HEK293 (cell line): ENCODE results near the gene AFF1.

Source experiments
- CTCF ChIP-seq: fragments of 450-650 bp; formaldehyde crosslinking; IDR thresholded peaks from 2 replicates; pipeline ENCODE4 v1.5.1; 2016; ENCODE audit warnings: missing biosample characterization, missing genetic modification characterization
- MYNN ChIP-seq: fragments of 450-650 bp; formaldehyde crosslinking; IDR thresholded peaks from 2 replicates; pipeline ENCODE4 v1.5.1; 2016; ENCODE audit warnings: missing biosample characterization, missing genetic modification characterization, borderline replicate concordance
- PRDM2 ChIP-seq: fragments of 450-650 bp; formaldehyde crosslinking; IDR thresholded peaks from 2 replicates; pipeline ENCODE4 v1.5.1; 2016; ENCODE audit warnings: missing biosample characterization, missing genetic modification characterization, borderline replicate concordance
- ZBTB20 ChIP-seq: fragments of 450-650 bp; formaldehyde crosslinking; IDR thresholded peaks from 2 replicates; pipeline ENCODE4 v1.5.1; 2016; ENCODE audit warnings: missing biosample characterization, missing genetic modification characterization
- ZNF10 ChIP-seq: fragments of 450-650 bp; formaldehyde crosslinking; IDR thresholded peaks from 2 replicates; pipeline ENCODE4 v1.5.1; 2017; ENCODE audit warnings: missing biosample characterization, missing genetic modification characterization
- ZNF16 ChIP-seq: fragments of 450-650 bp; formaldehyde crosslinking; IDR thresholded peaks from 2 replicates; pipeline ENCODE4 v1.5.1; 2016; ENCODE audit warnings: low read depth, missing biosample characterization, missing genetic modification characterization
- ZNF202 ChIP-seq: fragments of 450-650 bp; formaldehyde crosslinking; IDR thresholded peaks from 2 replicates; pipeline ENCODE4 v1.5.1; 2016; ENCODE audit warnings: missing biosample characterization, missing genetic modification characterization, borderline replicate concordance
- ZNF274 ChIP-seq, 2 experiments: fragments of 200-500 bp in 1 of 2; fragments of 450-650 bp in 1 of 2; sonication (Bioruptor generic) in 1 of 2; formaldehyde crosslinking in 1 of 2; IDR thresholded peaks; 2 replicates each; pipeline versions ENCODE4 v1.5.1 to v1.6.1; 2014 to 2016; ENCODE audit warnings: borderline replicate concordance in 1 of 2, inconsistent platforms in 1 of 2, low read length in 1 of 2, missing biosample characterization in 1 of 2, missing genetic modification characterization in 1 of 2
- ZNF558 ChIP-seq: fragments of 450-650 bp; formaldehyde crosslinking; IDR thresholded peaks from 2 replicates; pipeline ENCODE4 v1.5.1; 2016; ENCODE audit warnings: missing biosample characterization, missing genetic modification characterization
- ZSCAN16 ChIP-seq: fragments of 450-650 bp; formaldehyde crosslinking; IDR thresholded peaks from 2 replicates; pipeline ENCODE4 v1.5.1; 2016; ENCODE audit warnings: missing biosample characterization, missing genetic modification characterization
- TF ChIP-seq, protein P1 (sequence below): IDR thresholded peaks from 2 replicates; pipeline ENCODE4 v1.6.1; 2011; ENCODE audit warnings: mild to moderate bottlenecking, low read depth, low read length, borderline replicate concordance
- TF ChIP-seq, protein P2 (sequence below): fragments of 450-650 bp; formaldehyde crosslinking; IDR thresholded peaks from 2 replicates; pipeline ENCODE4 v1.5.1; 2016; ENCODE audit warnings: missing biosample characterization, missing genetic modification characterization, low read depth
- TF ChIP-seq, protein P3 (sequence below): fragments of 450-650 bp; formaldehyde crosslinking; IDR thresholded peaks from 2 replicates; pipeline ENCODE4 v1.5.1; 2016; ENCODE audit warnings: missing biosample characterization, missing genetic modification characterization, low read depth

- no peak for TF ChIP-seq CTCF
- no peak for TF ChIP-seq ZNF16 (tag by site-specific recombination)
- TF ChIP-seq, protein P1, sequence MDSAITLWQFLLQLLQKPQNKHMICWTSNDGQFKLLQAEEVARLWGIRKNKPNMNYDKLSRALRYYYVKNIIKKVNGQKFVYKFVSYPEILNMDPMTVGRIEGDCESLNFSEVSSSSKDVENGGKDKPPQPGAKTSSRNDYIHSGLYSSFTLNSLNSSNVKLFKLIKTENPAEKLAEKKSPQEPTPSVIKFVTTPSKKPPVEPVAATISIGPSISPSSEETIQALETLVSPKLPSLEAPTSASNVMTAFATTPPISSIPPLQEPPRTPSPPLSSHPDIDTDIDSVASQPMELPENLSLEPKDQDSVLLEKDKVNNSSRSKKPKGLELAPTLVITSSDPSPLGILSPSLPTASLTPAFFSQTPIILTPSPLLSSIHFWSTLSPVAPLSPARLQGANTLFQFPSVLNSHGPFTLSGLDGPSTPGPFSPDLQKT = no peak
- TF ChIP-seq ZBTB20 (tag by site-specific recombination) = no peak
- no peak for TF ChIP-seq ZSCAN16
- TF ChIP-seq MYNN (tag by site-specific recombination) = no peak
- TF ChIP-seq ZNF10 = no peak
- TF ChIP-seq, protein P2, sequence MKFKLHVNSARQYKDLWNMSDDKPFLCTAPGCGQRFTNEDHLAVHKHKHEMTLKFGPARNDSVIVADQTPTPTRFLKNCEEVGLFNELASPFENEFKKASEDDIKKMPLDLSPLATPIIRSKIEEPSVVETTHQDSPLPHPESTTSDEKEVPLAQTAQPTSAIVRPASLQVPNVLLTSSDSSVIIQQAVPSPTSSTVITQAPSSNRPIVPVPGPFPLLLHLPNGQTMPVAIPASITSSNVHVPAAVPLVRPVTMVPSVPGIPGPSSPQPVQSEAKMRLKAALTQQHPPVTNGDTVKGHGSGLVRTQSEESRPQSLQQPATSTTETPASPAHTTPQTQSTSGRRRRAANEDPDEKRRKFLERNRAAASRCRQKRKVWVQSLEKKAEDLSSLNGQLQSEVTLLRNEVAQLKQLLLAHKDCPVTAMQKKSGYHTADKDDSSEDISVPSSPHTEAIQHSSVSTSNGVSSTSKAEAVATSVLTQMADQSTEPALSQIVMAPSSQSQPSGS (tag by site-specific recombination) = no peak
- TF ChIP-seq ZNF274 (IDR thresholded peaks at IDR 0.05; ENCODE audit: low read length) = no peak
- no peak for TF ChIP-seq ZNF274 (tag by site-specific recombination; IDR thresholded peaks at IDR 0.05; ENCODE audit: borderline replicate concordance)
- TF ChIP-seq, protein P3, sequence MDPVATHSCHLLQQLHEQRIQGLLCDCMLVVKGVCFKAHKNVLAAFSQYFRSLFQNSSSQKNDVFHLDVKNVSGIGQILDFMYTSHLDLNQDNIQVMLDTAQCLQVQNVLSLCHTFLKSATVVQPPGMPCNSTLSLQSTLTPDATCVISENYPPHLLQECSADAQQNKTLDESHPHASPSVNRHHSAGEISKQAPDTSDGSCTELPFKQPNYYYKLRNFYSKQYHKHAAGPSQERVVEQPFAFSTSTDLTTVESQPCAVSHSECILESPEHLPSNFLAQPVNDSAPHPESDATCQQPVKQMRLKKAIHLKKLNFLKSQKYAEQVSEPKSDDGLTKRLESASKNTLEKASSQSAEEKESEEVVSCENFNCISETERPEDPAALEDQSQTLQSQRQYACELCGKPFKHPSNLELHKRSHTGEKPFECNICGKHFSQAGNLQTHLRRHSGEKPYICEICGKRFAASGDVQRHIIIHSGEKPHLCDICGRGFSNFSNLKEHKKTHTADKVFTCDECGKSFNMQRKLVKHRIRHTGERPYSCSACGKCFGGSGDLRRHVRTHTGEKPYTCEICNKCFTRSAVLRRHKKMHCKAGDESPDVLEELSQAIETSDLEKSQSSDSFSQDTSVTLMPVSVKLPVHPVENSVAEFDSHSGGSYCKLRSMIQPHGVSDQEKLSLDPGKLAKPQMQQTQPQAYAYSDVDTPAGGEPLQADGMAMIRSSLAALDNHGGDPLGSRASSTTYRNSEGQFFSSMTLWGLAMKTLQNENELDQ = no peak
- TF ChIP-seq ZNF202 (tag by site-specific recombination) = no peak
- no peak for TF ChIP-seq ZNF558
- TF ChIP-seq PRDM2 (tag by site-specific recombination) = no peak
Measured at GRCh38 chr4:87126056-87126455, 191.2 kb downstream of the AFF1 start.
